Measurements from ENCODE around the gene POPDC3.

DNA sequence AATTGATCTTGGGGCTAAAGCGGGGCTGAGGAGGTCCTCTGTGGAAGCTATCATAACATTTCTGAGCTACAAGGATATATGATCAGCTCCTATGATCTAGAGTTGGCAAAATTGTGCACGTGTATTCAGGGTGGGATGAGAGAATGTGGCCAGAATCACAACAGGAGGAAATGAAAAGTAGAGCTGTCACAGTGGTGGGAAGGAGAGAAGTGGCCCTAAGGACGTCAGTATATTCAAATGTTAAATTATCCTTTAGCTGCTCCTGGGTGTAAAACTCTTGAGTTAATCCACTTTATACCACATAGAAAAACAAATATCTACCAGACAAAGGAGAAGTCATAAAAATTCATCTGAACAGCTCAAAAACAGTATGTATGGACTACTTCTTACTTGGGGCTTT, 14.8 kb upstream of the POPDC3 start:
- TF ChIP-seq, protein P1, sequence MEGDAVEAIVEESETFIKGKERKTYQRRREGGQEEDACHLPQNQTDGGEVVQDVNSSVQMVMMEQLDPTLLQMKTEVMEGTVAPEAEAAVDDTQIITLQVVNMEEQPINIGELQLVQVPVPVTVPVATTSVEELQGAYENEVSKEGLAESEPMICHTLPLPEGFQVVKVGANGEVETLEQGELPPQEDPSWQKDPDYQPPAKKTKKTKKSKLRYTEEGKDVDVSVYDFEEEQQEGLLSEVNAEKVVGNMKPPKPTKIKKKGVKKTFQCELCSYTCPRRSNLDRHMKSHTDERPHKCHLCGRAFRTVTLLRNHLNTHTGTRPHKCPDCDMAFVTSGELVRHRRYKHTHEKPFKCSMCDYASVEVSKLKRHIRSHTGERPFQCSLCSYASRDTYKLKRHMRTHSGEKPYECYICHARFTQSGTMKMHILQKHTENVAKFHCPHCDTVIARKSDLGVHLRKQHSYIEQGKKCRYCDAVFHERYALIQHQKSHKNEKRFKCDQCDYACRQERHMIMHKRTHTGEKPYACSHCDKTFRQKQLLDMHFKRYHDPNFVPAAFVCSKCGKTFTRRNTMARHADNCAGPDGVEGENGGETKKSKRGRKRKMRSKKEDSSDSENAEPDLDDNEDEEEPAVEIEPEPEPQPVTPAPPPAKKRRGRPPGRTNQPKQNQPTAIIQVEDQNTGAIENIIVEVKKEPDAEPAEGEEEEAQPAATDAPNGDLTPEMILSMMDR (IDR thresholded peaks at IDR 0.05): no peak
- no peak for TF ChIP-seq POLR2A (IDR thresholded peaks at IDR 0.05)

All from lower leg skin (tissue), 3 donors.